Transverse colon (tissue), 4 donors: ENCODE results near the gene PRICKLE4. TPM values are rescaled to one million over a fixed set of nuclear protein-coding genes. Genes with fewer than 3 reads are reported as not detected.

Experiments
- DNase-seq: peaks from one replicate; pipeline ENCODE4 v3.0.0-alpha.2; 2019
- H3K27ac ChIP-seq, 4 donors: fragments of 200-600 bp; sonication (generic); 2 replicates each; pipeline ENCODE4 v1.5.1; 2016 to 2018; ENCODE audit warnings: inconsistent platforms in 4 of 4
- H3K27me3 ChIP-seq: fragments of 200-600 bp; sonication (generic); 2 replicates; pipeline ENCODE4 v1.5.1; 2017; ENCODE audit warnings: inconsistent platforms
- H3K36me3 ChIP-seq, 4 donors: fragments of 200-600 bp; sonication (generic); 2 replicates each; pipeline ENCODE4 v1.5.1; 2017 to 2019; ENCODE audit warnings: inconsistent platforms in 4 of 4
- H3K4me1 ChIP-seq, 4 donors: fragments of 200-600 bp; sonication (generic); 2 replicates each; pipeline ENCODE4 v1.5.1; 2017 to 2020; ENCODE audit warnings: inconsistent platforms in 4 of 4
- H3K4me3 ChIP-seq, 4 donors: fragments of 200-600 bp; sonication (generic); 1 replicate in 1 of 4; 2 replicates in 3 of 4; pipeline versions ENCODE4 v1.5.1 to v1.6.1; 2017 to 2019; ENCODE audit warnings: inconsistent platforms in 4 of 4
- H3K9me3 ChIP-seq, 2 donors: fragments of 200-600 bp; sonication (generic); 2 replicates each; pipeline ENCODE4 v1.5.1; 2017 to 2019; ENCODE audit warnings: inconsistent platforms in 2 of 2
- CTCF ChIP-seq, 5 experiments: fragments of 200-600 bp in 3 of 5; fragments of 450-650 bp in 2 of 5; sonication (generic) in 3 of 5; IDR thresholded peaks; 1 replicate in 2 of 5; 2 replicates in 3 of 5; pipeline ENCODE4 v1.5.1; 2016 to 2017; ENCODE audit warnings: antibody characterized with exemption in 5 of 5, inconsistent platforms in 3 of 5, mild to moderate bottlenecking in 2 of 5, moderate library complexity in 1 of 5
- EP300 ChIP-seq: sonication (generic); formaldehyde crosslinking; IDR thresholded peaks from one replicate; pipeline ENCODE4 v1.6.1; 2017; ENCODE audit warnings: antibody characterized with exemption, low read depth
- POLR2A ChIP-seq: fragments of 450-650 bp; IDR thresholded peaks from one replicate; pipeline ENCODE4 v1.6.1; 2016; ENCODE audit warnings: antibody characterized with exemption, mild to moderate bottlenecking, moderate library complexity
- POLR2AphosphoS5 ChIP-seq, 3 donors: sonication (generic); formaldehyde crosslinking; IDR thresholded peaks; one replicate each; pipeline ENCODE4 v1.6.1; 2016; ENCODE audit warnings: antibody characterized with exemption in 3 of 3
- WGBS, 2 donors: methylation state at CpG; one replicate each; pipeline ENCODE4 v1.1.5; 2018; ENCODE audit warnings: low coverage in 1 of 2; 5-methylcytosine and 5-hydroxymethylcytosine counted together
- in situ Hi-C, 4 donors: fragments of 200-750 bp; cut with MboI; loops; one replicate each; pipeline versions ENCODE4 v1.15.0 to v1.15.1; 2017; ENCODE audit warnings: low sequenced_read_pairs in 3 of 4, low pct_ligation_motif_present in 1 of 4, low pct_unique_long_range_greater_than_20kb in 1 of 4
- intact Hi-C: fragments of 100-400 bp; cut with DNase I; formaldehyde crosslinking; loops from one replicate; pipeline ENCODE4 v1.15.1; 2023; ENCODE audit warnings: low total_unique reads
- total RNA-seq, 4 donors: library from RNA; depleted of rRNA; stranded (reverse); fragments of >200 nt; gene quantifications; one replicate each; pipeline ENCODE4 v1.1.0, GENCODE V29; 2016

The PRICKLE4 gene
- total RNA-seq, 4 donors from 2014 or later: 6.7 to 52.0 (median 21.0) TPM

GRCh38 chr6:41798901-41799558 is 18.4 kb downstream of the PRICKLE4 start:
- TF ChIP-seq EP300 (no peak), POLR2A (no peak), POLR2AphosphoS5 (IDR thresholded peaks at IDR 0.05) (no peak), CTCF (IDR thresholded peaks at IDR 0.05) (no peak)
- Histone ChIP-seq H3K9me3 (no peaks in the 10 kb centered on the region), H3K27me3 (no peaks in the 10 kb centered on the region), H3K4me3 (no peak overlapping the region), H3K27ac (no peak overlapping the region), H3K36me3 (no peaks in the 10 kb centered on the region), H3K4me1 (no peaks in the 10 kb centered on the region)
- in situ Hi-C loops (loop anchor here in 1 of 4 donors (25.0 kb wide), 1 partner anchor 113 kb away; the partner anchor contains the start of genes BYSL and MED20), intact Hi-C loops (loop anchor here (1.0 kb wide), 1 partner anchor 32 kb away; no protein-coding TSS in a partner anchor)
- WGBS, 2 donors: 94 to 95% methylated on average over 7 of the region's 7 CpGs
- no peak for DNase-seq

- no peaks in the 10 kb centered on the region for H3K9me3 ChIP-seq
- H3K4me3 ChIP-seq: no peak overlapping the region
- in situ Hi-C loops: loop anchor here in 1 of 4 donors (25.0 kb wide), 1 partner anchor 113 kb away; the partner anchor contains the start of genes BYSL and MED20
- TF ChIP-seq POLR2AphosphoS5 (IDR thresholded peaks at IDR 0.05): no peak
- no peaks in the 10 kb centered on the region for H3K4me1 ChIP-seq
- WGBS, 2 donors: 79% methylated on average over 2 of the region's 2 CpGs; no CpG with 5 or more reads in 1 of the 2 donors
- H3K27me3 ChIP-seq: no peaks in the 10 kb centered on the region
- H3K27ac ChIP-seq: no peak overlapping the region
- DNase-seq: no peak
- no peaks in the 10 kb centered on the region for H3K36me3 ChIP-seq
- intact Hi-C loops: loop anchor here (1.0 kb wide), 1 partner anchor 32 kb away; no protein-coding TSS in a partner anchor
Measured at GRCh38 chr6:41799559-41799911, 19.0 kb downstream of the PRICKLE4 start.

DNA sequence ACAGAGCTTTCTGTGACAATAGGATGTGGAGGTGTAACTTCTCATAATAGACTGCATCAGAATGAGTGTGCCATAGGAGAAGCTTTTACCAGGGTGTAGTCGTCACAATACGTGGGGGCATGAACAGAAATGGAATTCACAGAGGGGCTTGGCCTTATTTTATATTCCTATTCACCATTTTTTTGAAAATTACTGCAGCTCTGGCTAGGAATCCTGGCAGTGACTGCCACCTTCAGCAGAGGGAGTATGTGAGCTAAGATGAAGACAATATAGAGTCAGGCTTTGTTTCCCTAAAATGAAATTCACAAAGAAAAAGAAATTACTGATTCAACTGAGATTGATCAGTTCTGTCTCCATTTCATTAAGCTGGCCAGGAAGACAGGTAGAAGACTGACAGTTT is 20.8 kb downstream of the PRICKLE4 start:
- no peaks in the 10 kb centered on the region for H3K36me3 ChIP-seq
- WGBS, 2 donors: 78 to 100% methylated on average over 2 of the region's 2 CpGs
- intact Hi-C loops (no loop called here), in situ Hi-C loops (no loop called here)
- no peaks in the 10 kb centered on the region for H3K4me1 ChIP-seq
- no peaks in the 10 kb centered on the region for H3K9me3 ChIP-seq
- DNase-seq: no peak
- no peaks in the 10 kb centered on the region for H3K27me3 ChIP-seq
- TF ChIP-seq EP300 (no peak), POLR2A (no peak), CTCF (IDR thresholded peaks at IDR 0.05) (no peak)
- no peak overlapping the region for H3K4me3 ChIP-seq
- H3K27ac ChIP-seq: no peak overlapping the region

- Histone ChIP-seq H3K4me3 (no peak overlapping the region), H3K27me3 (no peaks in the 10 kb centered on the region), H3K27ac (no peak overlapping the region), H3K36me3 (no peaks in the 10 kb centered on the region), H3K4me1 (no peaks in the 10 kb centered on the region), H3K9me3 (no peaks in the 10 kb centered on the region)
- intact Hi-C loops (no loop called here), in situ Hi-C loops (no loop called here)
- no peak for DNase-seq
- no peak for TF ChIP-seq POLR2A
- no peak for TF ChIP-seq EP300
- no peak for TF ChIP-seq POLR2AphosphoS5 (IDR thresholded peaks at IDR 0.05)
- TF ChIP-seq CTCF (IDR thresholded peaks at IDR 0.05): no peak
- WGBS, 2 donors: 97% methylated on average over 74 of the region's 74 CpGs; no CpG with 5 or more reads in 1 of the 2 donors
Measured at GRCh38 chr6:41805830-41806774, 25.5 kb downstream of the PRICKLE4 start.
